Stimulated activated CD4-positive, alpha-beta T cell treated with anti-CD3 and anti-CD28 coated beads, Interleukin-4, amount 100 ng/mL, for 48 hours (primary cell): ENCODE measurements around the gene GRIK3.

ENCODE experiments used
- DNase-seq, 2 donors: peaks; one replicate each; pipeline ENCODE4 v3.0.0-alpha.2; 2020; ENCODE audit warnings: low read depth in 2 of 2

GRIK3 gene

DNA sequence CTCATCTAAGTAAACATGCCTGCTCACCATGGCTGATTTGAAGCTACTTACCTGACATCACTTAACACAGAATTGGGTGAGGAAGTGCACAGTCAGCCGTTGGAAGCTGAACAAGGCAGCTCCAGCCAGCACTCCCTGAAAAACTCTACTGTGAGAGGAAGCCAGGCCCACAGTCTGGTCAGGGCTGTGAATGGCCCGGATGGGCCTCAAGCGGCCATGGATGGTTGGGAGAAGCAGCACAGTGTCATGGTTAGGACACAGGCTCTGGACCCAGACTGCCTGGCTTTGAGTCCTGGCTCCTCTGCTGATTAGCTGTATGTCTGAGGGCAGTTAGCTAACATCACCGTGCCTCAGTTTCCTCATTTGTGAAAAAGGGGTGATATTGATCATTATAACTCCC, 267.8 kb downstream of the GRIK3 start:
- no peak for DNase-seq

DNA sequence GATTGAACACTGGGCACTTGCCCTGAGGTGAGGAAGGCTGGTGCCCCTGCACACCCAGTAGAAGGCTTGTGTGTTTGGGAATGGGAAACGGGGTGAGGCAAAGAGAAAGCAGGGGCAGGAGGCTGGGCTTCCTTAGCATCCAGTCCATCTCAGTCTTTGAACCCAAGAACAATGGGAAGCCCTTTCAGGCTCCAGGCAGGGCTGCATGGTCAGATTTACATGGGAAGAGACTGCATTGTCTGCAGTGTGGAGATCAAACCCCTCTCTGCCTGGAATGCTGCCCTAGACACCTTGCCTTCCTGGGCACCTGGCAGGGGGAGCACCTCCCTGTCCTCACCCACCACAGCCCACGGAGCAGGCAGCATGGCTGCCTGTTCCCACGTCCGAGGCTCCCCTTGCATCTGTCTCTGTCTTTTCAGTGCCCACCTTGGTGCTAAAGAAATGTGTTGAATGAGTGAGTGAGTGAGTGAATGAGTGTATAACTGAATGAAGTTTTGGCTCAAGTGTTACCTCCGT, 268.5 kb downstream of the GRIK3 start:
- DNase-seq: no peak

DNA sequence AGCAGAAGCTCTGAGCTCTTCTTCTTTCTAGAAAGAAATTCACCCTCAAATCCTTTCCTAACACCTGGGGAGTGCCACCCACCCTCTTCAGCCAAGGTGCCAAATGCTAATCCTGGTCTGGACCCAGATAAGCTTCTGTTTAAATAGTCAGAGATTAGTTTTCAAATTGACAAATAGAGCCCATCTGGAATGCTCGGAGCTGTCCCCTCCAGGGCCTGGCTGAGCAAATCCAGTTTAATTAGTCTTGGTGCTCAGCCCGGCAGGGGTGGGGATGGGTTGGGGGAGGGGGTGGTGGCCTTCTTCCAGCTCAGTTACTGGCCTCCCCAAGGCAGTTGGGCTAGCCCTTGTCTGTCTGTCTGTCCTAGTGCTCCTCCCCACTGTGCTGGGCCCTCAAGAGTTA, 269.5 kb downstream of the GRIK3 start:
- no peak for DNase-seq

DNA sequence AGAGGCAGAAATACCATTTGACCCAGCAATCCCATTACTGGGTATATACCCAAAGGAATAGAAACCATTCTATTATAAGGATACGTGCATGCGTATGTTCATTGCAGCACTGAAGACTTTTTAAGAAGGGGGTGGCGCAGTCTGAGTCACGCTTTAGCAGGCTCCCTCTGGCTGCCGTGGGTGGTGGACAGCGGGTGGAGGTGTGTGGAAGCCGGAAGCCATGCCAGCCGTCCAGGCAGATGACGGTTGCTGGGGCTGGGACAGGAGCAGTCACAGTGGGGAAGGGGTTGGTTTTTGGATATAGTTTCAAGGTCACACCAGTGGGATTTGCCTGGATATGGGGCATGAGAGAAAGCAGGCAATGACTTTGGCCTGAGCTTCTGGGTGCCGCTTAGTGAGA, 270.5 kb downstream of the GRIK3 start:
- no peak for DNase-seq

DNA sequence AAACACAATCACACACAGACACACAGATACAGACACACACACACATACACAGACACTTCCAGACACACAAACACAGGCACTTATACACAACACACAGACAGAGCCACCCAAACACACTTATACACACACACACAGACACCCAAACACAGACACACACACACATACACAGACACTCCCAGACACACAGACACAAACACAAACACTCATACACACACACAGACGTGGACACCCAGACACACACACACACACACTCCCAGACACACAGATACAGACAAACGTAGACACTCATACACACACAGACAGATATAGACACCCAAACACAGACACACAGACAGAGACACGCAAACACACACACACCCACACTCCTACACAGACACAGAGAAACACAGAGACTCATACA, 272.1 kb downstream of the GRIK3 start:
- no peak for DNase-seq

DNA sequence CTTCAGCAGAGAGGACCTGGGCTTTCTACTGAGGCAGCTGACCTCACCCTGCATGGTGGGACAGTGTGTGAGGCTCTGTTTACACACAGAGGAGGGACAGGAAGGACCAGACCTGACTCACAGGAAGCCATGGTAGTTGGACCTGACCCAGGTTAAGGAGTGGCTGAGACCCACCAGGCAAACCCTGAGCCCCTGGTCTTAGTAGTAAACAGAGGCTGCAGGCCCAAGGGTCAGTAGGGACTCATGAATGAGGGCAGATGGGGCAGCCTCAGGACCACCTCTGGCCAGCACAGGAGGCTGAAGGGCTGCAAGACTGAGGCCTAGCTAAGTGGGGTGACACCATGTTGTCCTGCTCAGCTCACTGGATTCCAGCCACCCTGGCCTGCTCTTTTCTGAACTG, 273.2 kb downstream of the GRIK3 start:
- DNase-seq: no peak

DNA sequence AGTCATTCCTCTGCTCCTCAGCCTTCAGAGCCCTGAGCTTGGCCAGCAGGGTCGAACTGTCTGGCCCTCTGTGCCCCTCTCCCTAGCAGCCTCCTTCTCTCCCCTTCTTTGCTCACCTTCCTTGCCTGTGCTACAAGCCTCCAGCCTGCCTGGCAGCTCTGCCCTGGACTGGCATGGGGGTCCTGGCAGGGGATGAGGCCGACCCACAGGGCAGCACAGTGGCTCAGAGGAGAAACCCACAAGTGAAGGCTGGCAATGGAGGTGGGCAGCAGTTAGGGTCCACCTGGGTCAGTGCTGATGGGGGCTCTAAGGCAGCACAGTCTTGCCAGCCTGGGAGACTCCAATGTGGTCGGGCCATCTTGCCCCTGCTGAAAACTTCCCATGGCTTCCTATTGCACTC, 274.2 kb downstream of the GRIK3 start:
- no peak for DNase-seq

DNA sequence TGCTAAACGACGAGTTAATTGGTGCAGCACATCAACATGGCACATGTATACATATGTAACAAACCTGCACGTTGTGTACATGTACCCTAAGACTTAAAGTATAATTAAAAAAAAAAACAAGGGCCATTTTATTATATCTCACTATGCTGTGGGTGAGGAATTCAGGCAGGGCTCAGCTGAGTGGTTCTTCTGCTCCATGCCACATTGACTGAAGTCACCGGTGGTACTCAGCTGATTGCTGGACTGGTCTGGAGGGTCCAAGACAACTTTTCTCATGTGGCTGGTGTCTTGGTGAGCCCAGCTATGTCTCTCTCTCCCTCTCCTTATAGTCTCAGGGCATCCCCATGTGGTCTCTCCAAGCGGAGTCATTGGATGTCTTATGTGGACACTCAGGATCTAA, 275.0 kb downstream of the GRIK3 start:
- no peak for DNase-seq

DNA sequence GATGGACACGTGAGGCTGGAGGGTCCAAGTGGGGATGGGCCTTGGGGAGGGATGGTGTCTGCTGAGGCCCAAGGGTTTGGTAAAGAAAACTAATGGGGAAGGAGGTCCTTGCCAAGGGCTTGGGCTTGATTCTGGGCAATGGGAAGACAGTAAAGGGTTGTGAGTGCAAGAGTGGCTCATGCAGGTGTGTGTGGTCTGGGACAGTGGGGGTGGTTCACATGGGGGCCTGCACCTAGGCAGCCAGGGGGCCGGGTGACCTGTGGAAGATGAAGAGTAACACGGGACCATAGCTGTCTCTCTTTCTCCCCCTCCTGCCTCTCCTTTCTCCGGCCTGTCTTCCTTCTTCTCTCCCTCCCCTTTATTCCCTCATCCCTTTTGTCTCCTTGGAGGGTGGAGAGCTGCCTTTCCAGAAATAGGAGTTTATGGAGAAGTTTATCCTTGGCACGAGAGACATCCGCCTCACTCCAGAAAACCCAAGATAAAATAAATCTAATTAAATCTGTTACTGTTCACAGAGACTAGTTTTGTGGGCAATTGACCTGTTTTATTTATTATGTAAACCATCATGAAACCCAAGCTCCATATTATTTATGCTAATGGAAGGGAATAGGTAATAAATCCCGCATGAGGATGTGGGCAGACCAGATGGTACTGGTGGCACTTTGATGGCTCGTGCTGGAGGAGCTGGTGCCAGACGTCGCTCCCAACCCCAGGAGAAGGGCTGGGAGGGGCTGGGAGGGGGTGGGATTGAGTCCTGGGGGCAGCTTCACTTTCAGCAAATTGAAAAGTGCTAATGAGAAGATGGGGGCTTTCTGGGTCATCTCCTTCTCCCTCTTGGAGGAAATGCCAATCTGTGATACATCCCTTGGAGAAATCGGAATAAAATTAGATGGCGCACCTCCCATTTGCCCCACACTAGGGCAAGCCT, 278.7 kb downstream of the GRIK3 start:
- no peak for DNase-seq

DNA sequence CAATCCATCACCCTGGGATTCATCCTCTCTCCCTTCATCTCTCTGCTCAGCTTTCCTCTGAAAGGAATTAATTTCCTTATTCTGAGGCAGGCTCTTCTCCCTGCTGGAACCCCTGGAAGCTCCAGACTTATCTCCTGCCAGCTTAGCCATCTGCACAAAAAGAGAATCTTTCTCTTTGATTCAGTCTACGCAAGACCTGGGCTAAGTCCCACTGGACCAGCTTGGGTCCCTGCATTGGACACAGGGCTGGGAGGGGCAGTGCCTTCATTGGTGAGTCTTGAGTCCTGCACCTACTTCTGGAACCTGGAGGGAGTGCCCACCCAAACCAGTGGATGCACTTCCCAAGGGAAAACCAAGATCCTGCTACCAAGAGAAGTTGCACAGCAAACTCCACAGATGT, 279.9 kb downstream of the GRIK3 start:
- no peak for DNase-seq

DNA sequence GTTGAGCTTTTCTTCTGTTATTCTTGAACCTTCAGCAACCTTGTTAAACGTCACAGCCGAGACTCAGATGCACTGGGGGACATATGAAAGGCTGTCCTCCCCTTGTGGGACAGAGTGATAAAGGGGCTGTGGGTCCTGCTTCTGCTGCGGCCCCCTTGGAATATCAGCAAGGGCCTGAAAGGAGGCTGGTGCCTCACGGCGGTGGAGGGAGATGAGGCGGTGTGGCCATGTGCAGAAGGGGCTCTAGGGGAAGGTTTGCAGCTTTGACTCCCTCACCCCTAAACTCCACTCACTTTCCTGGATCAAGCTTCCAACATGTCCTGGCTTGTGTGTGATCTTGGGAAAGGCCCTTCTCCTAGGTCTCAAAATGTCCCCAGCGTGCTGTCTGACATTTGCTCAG, 280.9 kb downstream of the GRIK3 start:
- no peak for DNase-seq

DNA sequence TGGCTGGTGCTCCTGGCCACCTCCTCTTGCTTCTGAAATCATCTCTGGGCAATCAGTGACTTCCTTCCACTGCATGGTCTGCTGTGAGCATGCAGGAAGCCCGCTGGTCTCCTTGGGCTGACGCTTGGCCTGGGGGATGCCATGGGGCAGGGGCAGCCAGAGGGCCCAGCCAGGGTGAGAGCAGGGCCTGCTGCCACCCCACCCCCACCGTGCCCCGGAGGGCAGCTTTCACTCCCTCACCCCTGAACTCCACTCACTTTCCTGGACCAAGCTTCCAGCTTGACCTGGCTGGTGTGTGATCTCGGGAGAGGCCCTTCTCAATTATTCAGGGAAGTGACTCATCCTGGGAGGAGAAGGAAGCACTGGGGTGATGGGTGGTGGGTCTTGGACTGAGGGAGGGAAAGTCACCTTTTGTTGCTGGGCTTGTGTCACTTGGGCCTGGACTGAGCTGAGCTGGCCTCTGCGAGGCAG, 281.4 kb downstream of the GRIK3 start:
- no peak for DNase-seq

DNA sequence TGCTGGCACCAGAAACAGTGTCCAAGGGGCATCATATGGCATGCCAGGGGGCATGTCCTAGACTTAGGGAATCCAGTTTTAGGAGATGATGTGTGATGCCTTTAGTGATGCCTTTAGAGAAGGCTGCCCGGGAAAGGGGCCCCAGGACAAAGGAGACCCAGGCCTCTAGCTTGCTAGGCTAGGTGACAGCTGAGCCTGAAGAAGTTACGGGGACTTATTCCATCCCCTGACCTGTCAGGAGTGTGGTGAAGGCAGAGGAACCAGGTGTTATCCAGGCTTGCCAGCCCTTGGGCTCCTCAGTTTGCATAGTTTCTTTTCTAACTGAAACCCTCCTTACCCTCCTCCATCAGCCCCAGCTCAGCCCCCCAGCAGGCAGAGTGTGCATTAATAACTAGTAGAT, 281.9 kb downstream of the GRIK3 start:
- DNase-seq: no peak

DNA sequence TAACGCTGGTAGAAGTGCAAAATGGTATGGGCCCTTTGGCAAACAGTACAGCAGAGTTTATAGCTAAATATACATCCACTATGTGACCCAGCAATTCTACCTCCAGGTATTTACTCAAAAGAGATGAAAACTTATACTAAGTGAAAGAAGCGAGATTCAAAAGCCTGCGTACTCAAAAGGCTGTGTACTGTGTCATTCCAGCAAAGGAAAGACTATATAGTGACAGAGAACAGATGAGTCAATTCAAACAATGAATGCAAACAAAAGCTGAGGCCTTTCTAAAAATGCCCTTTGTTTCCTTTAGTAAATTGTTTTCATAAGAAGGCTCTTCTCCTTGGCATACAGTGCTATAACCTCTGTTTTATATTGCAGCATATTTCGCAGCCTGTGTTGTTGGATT, 282.8 kb downstream of the GRIK3 start:
- no peak for DNase-seq

DNA sequence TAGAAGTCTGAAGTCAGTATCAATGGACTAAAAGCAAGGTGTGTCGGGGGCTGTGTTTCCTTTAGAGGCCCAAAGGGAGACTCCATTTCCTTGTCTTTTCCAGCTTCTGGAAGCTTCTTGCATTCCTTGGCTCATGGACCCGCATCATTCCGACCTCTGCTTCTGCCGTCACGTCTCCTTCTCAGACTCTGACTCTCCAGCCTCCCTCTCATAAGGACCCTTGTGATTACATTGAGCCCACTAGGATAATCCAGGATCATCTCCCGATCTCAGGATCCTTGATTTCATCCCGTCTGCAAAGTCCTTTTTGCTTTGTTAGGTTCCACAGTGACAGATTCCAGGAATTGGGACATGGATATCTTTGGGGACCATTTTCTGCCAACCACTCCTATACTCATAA, 285.8 kb downstream of the GRIK3 start:
- DNase-seq: no peak
